DND-41 (cell line): ENCODE data around the gene MAP1LC3B.
A peak's percentile ranks its signal among the peaks of the same experiment; 100 is the strongest.

Experiments
- ATAC-seq: fragments of 200-7000 bp; cut with Tn5 transposase; 3 replicates; pipeline ENCODE4 v1.9.1; 2021; ENCODE audit warnings: low read depth; ENCODE audit not compliant: insufficient read depth
- DNase-seq: peaks from one replicate; pipeline ENCODE4 v3.0.0-alpha.2; 2020
- H2AFZ ChIP-seq: 2 replicates; pipeline ENCODE4 v1.6.0; 2012; ENCODE audit warnings: low read depth, low read length
- H3K27ac ChIP-seq: 2 replicates; pipeline ENCODE4 v1.5.1; 2012; ENCODE audit warnings: low read length, inconsistent platforms
- H3K27me3 ChIP-seq: fragments of 200-600 bp; sonication (generic); 2 replicates; pipeline ENCODE4 v1.6.0; 2012; ENCODE audit warnings: low read length, mild to moderate bottlenecking, inconsistent platforms; ENCODE audit not compliant: insufficient read depth, poor library complexity
- H3K36me3 ChIP-seq: 2 replicates; pipeline ENCODE4 v1.5.1; 2012; ENCODE audit warnings: low read length, inconsistent platforms; ENCODE audit not compliant: insufficient read depth
- H3K4me1 ChIP-seq: 2 replicates; pipeline ENCODE4 v1.5.1; 2012; ENCODE audit warnings: mild to moderate bottlenecking, low read length; ENCODE audit not compliant: insufficient read depth
- H3K4me2 ChIP-seq: 2 replicates; pipeline ENCODE4 v1.6.0; 2012; ENCODE audit warnings: mild to moderate bottlenecking, moderate library complexity, low read length, inconsistent platforms; ENCODE audit not compliant: insufficient read depth
- H3K4me3 ChIP-seq, 2 experiments: fragments of 200-600 bp in 1 of 2; shearing (Covaris generic) in 1 of 2; 2 replicates each; pipeline ENCODE4 v1.5.1; 2012 to 2016; ENCODE audit warnings: inconsistent platforms in 2 of 2, low read length in 2 of 2, mild to moderate bottlenecking in 2 of 2, low read depth in 1 of 2, moderate library complexity in 1 of 2
- H3K79me2 ChIP-seq: 2 replicates; pipeline ENCODE4 v1.6.0; 2012; ENCODE audit warnings: low read length, inconsistent platforms; ENCODE audit not compliant: insufficient read depth
- H3K9ac ChIP-seq: 2 replicates; pipeline ENCODE4 v1.6.0; 2012; ENCODE audit warnings: low read depth, mild to moderate bottlenecking, inconsistent platforms, low read length, moderate library complexity
- H3K9me3 ChIP-seq: 2 replicates; pipeline ENCODE4 v1.5.1; 2012; ENCODE audit warnings: low read length, moderate library complexity, mild to moderate bottlenecking, inconsistent platforms; ENCODE audit not compliant: insufficient read depth, severe bottlenecking
- H4K20me1 ChIP-seq: 2 replicates; pipeline ENCODE4 v1.6.0; 2012; ENCODE audit warnings: low read length; ENCODE audit not compliant: insufficient read depth
- EZH2 ChIP-seq: IDR thresholded peaks from 3 replicates; pipeline ENCODE4 v1.6.1; 2012; ENCODE audit warnings: borderline replicate concordance, low read depth, mild to moderate bottlenecking, moderate library complexity, low read length, inconsistent platforms; ENCODE audit not compliant: severe bottlenecking
- TF ChIP-seq, protein P1 (sequence below): IDR thresholded peaks from 2 replicates; pipeline ENCODE4 v1.5.1; 2012; ENCODE audit warnings: borderline replicate concordance, low read length, moderate library complexity, mild to moderate bottlenecking; ENCODE audit not compliant: poor library complexity, severe bottlenecking; ENCODE audit errors: extremely low read depth

The MAP1LC3B gene

DNA sequence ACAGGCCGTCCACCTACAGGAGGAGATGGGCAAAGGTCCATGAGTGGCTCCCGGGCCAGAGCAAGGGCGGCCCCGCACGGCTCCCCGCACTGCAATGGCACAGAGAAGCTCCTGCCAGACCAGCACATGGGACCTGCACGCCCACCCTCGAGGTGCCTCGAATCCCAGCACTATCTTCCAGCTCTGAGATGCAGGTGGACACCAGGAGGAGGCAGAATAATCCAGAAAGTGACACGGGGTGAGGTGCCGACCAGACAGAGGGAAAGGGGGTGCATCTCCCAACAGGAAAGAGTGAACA lies 48.4 kb upstream of the MAP1LC3B start:
- no peak overlapping the region for H3K4me2 ChIP-seq
- DNase-seq (no peak), ATAC-seq (no peak)
- no peaks in the 10 kb centered on the region for H3K27me3 ChIP-seq
- H3K79me2 ChIP-seq, result peaks cover 30% of the 10 kb centered on the region
- H3K9me3 ChIP-seq, result no peaks in the 10 kb centered on the region
- no peak overlapping the region for H2AFZ ChIP-seq
- H3K36me3 ChIP-seq, result peaks cover 69% of the 10 kb centered on the region
- H4K20me1 ChIP-seq, result peaks cover 20% of the 10 kb centered on the region; the same call in 1 of the 2 replicates
- no peak overlapping the region for H3K4me3 ChIP-seq
- peaks cover 36% of the 10 kb centered on the region for H3K4me1 ChIP-seq
- TF ChIP-seq, protein P1, sequence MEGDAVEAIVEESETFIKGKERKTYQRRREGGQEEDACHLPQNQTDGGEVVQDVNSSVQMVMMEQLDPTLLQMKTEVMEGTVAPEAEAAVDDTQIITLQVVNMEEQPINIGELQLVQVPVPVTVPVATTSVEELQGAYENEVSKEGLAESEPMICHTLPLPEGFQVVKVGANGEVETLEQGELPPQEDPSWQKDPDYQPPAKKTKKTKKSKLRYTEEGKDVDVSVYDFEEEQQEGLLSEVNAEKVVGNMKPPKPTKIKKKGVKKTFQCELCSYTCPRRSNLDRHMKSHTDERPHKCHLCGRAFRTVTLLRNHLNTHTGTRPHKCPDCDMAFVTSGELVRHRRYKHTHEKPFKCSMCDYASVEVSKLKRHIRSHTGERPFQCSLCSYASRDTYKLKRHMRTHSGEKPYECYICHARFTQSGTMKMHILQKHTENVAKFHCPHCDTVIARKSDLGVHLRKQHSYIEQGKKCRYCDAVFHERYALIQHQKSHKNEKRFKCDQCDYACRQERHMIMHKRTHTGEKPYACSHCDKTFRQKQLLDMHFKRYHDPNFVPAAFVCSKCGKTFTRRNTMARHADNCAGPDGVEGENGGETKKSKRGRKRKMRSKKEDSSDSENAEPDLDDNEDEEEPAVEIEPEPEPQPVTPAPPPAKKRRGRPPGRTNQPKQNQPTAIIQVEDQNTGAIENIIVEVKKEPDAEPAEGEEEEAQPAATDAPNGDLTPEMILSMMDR, result no peak
- TF ChIP-seq EZH2, result no peak
- H3K27ac ChIP-seq, result peak overlapping the region; percentile 50
- no peak overlapping the region for H3K9ac ChIP-seq

DNA sequence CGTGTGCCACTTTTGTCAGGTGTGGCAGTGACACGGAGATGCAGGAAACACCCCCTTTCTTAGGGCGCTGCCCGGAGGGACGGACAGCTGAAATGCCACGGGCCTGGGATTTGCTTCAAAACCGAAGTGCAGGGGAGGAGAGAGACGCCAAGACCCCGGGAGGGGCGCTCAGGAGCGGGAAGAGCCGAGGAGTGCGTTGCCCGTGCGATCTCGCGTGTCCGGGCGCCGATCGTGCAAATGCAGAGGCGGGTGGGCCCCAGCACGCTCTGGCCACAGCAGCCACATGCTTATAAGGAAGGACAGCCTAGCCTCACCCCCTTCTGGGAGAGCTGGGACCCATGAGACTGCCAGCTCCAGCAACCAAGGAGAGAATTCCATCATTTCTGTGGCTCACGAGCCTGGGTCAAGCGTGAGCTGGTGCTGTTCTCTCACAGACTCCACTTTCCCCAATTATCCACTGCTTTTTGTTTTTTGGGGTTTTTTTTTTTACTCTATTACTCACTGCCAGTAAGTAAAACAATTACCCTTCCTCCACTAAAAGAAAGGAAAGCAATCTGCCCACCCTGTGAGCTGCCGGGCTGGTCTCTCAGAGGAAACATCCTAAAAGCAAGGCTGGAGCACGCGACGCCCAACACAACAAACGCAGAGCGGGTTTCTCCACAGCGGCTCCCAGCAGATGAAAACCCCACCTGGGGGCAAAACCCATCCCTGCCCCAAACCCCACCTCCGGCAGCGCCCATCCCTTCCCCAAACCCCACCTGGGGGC lies 47.8 kb upstream of the MAP1LC3B start:
- H3K36me3 ChIP-seq, result peaks cover 65% of the 10 kb centered on the region
- H3K27ac ChIP-seq, result peak overlapping the region; percentile 65
- ATAC-seq (no peak), DNase-seq (no peak)
- no peaks in the 10 kb centered on the region for H3K9me3 ChIP-seq
- no peak overlapping the region for H2AFZ ChIP-seq
- no peak overlapping the region for H3K4me3 ChIP-seq
- peaks cover 17% of the 10 kb centered on the region; the same call in 1 of the 2 replicates for H4K20me1 ChIP-seq
- H3K79me2 ChIP-seq, result peaks cover 33% of the 10 kb centered on the region
- TF ChIP-seq EZH2, result no peak
- TF ChIP-seq, protein P1, result no peak
- H3K9ac ChIP-seq, result peak overlapping the region; percentile 17; the same call in 1 of the 2 replicates
- peaks cover 36% of the 10 kb centered on the region for H3K4me1 ChIP-seq
- H3K27me3 ChIP-seq, result no peaks in the 10 kb centered on the region
- no peak overlapping the region for H3K4me2 ChIP-seq

DNA sequence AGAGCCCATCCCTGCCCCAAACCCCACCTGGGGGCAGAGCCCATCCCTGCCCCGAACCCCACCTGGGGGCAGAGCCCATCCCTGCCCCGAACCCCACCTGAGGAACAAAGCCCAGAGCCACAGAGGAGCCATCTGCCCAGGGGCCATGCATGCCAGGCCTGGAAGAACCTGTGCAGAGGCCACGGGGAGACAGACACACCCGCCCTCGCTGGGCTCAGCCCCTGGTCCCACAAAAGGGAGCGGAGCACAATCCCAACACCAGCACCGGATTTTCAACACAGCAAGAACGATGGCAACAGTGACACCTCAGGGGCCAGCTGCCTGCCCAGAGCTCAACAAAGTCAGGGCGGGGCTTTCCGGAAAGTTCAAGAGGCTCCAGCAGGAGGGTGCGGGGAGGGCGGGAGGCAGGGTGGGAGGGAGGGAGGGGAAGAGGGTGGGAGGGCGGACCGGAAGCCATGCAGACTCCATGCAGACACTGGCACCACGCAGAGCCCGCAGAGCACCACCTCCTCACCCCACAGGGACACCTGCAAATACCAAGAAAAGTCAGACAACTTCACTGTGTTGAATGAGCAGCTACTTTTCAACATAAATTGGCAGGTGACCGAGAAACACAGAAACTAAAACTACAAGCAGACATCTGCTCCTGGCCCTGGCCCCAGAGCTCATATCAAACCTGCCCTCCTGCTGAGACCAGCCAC lies 47.1 kb upstream of the MAP1LC3B start:
- Histone ChIP-seq H3K27ac (peak overlapping the region; percentile 80), H3K9ac (peak overlapping the region; percentile 52), H3K4me2 (peak overlapping the region; percentile 49), H3K9me3 (no peaks in the 10 kb centered on the region), H2AFZ (no peak overlapping the region), H3K27me3 (no peaks in the 10 kb centered on the region), H3K4me1 (peaks cover 36% of the 10 kb centered on the region), H3K36me3 (peaks cover 63% of the 10 kb centered on the region), H3K4me3 (peak overlapping the region in 1 of 2 experiments; percentile 32; a peak in 2 of 4 replicates), H3K79me2 (peaks cover 37% of the 10 kb centered on the region), H4K20me1 (peaks cover 19% of the 10 kb centered on the region; the same call in 1 of the 2 replicates)
- peak; percentile 94 for ATAC-seq
- TF ChIP-seq EZH2, result no peak
- TF ChIP-seq, protein P1, result no peak
- DNase-seq, result peak; percentile 82
